Measurements from ENCODE around the gene PTTG1IP2. TPM values are rescaled to one million over a fixed set of nuclear protein-coding genes. Genes with fewer than 3 reads are reported as not detected.

Gene PTTG1IP2
- total RNA-seq, 6 donors from 2014 or later, result not detected

DNA sequence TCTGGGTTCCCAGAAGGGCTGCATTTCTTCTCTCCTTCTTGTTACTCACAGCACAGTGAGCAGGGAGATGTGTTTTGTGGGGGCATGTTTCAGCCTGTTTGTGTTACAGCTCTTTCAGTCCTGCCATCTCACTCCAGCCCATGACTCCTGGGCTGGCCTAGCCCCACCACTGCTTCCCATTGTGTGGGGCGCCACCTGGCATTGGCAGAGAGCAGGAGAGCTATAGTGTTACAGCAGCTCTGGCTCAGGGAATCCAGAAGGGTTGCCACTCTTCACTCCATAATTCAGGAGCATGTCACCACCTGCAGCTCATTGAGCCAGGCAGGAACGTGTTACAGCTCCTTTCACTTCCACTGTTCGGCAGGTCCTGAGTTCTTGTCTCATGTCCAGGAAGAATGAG is 36.2 kb upstream of the PTTG1IP2 start:
- ATAC-seq (ENCODE audit: low FRiP score in 2 of 2) (no peak), DNase-seq (no peak)
- Histone ChIP-seq H3K9me3 (peaks cover 0 to 13% (median 7%) of the 10 kb centered on the region in 4 donors), H3K36me3 (no peaks in the 10 kb centered on the region), H3K4me1 (no peaks in the 10 kb centered on the region), H3K27ac (no peak overlapping the region), H3K27me3 (no peaks in the 10 kb centered on the region), H3K4me3 (no peak overlapping the region)
- WGBS, 2 donors, result 71 to 97% methylated on average over 2 to 3 of the region's 3 CpGs
- no peak for TF ChIP-seq EP300 (IDR thresholded peaks at IDR 0.05)
- no peak for TF ChIP-seq POLR2AphosphoS5 (IDR thresholded peaks at IDR 0.05)
- no peak for TF ChIP-seq POLR2A (IDR thresholded peaks at IDR 0.05)
- TF ChIP-seq, protein P1, sequence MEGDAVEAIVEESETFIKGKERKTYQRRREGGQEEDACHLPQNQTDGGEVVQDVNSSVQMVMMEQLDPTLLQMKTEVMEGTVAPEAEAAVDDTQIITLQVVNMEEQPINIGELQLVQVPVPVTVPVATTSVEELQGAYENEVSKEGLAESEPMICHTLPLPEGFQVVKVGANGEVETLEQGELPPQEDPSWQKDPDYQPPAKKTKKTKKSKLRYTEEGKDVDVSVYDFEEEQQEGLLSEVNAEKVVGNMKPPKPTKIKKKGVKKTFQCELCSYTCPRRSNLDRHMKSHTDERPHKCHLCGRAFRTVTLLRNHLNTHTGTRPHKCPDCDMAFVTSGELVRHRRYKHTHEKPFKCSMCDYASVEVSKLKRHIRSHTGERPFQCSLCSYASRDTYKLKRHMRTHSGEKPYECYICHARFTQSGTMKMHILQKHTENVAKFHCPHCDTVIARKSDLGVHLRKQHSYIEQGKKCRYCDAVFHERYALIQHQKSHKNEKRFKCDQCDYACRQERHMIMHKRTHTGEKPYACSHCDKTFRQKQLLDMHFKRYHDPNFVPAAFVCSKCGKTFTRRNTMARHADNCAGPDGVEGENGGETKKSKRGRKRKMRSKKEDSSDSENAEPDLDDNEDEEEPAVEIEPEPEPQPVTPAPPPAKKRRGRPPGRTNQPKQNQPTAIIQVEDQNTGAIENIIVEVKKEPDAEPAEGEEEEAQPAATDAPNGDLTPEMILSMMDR (IDR thresholded peaks at IDR 0.05), result no peak

- no peaks in the 10 kb centered on the region for H3K36me3 ChIP-seq
- no peaks in the 10 kb centered on the region for H3K4me1 ChIP-seq
- H3K9me3 ChIP-seq, result no peaks in the 10 kb centered on the region
- H3K27ac ChIP-seq, result no peak overlapping the region
- H3K4me3 ChIP-seq, result no peak overlapping the region
- DNase-seq (no peak), ATAC-seq (ENCODE audit: low FRiP score in 2 of 2) (no peak)
- 48 to 58% methylated on average over 2 of the region's 2 CpGs for WGBS, 2 donors
- TF ChIP-seq EP300 (IDR thresholded peaks at IDR 0.05), result no peak
- TF ChIP-seq POLR2AphosphoS5 (IDR thresholded peaks at IDR 0.05), result no peak
- TF ChIP-seq POLR2A (IDR thresholded peaks at IDR 0.05), result no peak
- TF ChIP-seq, protein P1 (IDR thresholded peaks at IDR 0.05), result no peak
- H3K27me3 ChIP-seq, result no peaks in the 10 kb centered on the region
Measured at GRCh38 chr7:90445633-90446032, 23.8 kb upstream of the PTTG1IP2 start.

- H3K9me3 ChIP-seq, result no peaks in the 10 kb centered on the region
- DNase-seq, result no peak
- TF ChIP-seq POLR2AphosphoS5 (IDR thresholded peaks at IDR 0.05), result no peak
- TF ChIP-seq, protein P1 (IDR thresholded peaks at IDR 0.05), result no peak
- TF ChIP-seq EP300 (IDR thresholded peaks at IDR 0.05), result no peak
- TF ChIP-seq POLR2A (IDR thresholded peaks at IDR 0.05), result no peak
- no peak overlapping the region for H3K27ac ChIP-seq
- H3K4me1 ChIP-seq, result no peaks in the 10 kb centered on the region
- no peak for ATAC-seq (ENCODE audit: low FRiP score in 2 of 2)
- H3K4me3 ChIP-seq, result no peak overlapping the region
- WGBS, 2 donors, result 57% methylated on average over 4 of the region's 4 CpGs
- H3K36me3 ChIP-seq, result no peaks in the 10 kb centered on the region
- H3K27me3 ChIP-seq, result no peaks in the 10 kb centered on the region
Measured at GRCh38 chr7:90446137-90446899, 23.1 kb upstream of the PTTG1IP2 start.

- H3K27ac ChIP-seq, result no peak overlapping the region
- DNase-seq (no peak), ATAC-seq (ENCODE audit: low FRiP score in 2 of 2) (no peak)
- peaks cover 3 to 10% (median 8%) of the 10 kb centered on the region in 4 donors for H3K4me1 ChIP-seq
- no peak overlapping the region for H3K4me3 ChIP-seq
- H3K9me3 ChIP-seq, result no peaks in the 10 kb centered on the region
- no peak for TF ChIP-seq EP300 (IDR thresholded peaks at IDR 0.05)
- TF ChIP-seq POLR2A (IDR thresholded peaks at IDR 0.05), result no peak
- TF ChIP-seq POLR2AphosphoS5 (IDR thresholded peaks at IDR 0.05), result no peak
- TF ChIP-seq, protein P1 (IDR thresholded peaks at IDR 0.05), result no peak
- no peaks in the 10 kb centered on the region for H3K27me3 ChIP-seq
- no peaks in the 10 kb centered on the region for H3K36me3 ChIP-seq
Measured at GRCh38 chr7:90453259-90453891, 16.1 kb upstream of the PTTG1IP2 start.
